ENCODE data around the gene POLR2A.

POLR2A gene

DNA sequence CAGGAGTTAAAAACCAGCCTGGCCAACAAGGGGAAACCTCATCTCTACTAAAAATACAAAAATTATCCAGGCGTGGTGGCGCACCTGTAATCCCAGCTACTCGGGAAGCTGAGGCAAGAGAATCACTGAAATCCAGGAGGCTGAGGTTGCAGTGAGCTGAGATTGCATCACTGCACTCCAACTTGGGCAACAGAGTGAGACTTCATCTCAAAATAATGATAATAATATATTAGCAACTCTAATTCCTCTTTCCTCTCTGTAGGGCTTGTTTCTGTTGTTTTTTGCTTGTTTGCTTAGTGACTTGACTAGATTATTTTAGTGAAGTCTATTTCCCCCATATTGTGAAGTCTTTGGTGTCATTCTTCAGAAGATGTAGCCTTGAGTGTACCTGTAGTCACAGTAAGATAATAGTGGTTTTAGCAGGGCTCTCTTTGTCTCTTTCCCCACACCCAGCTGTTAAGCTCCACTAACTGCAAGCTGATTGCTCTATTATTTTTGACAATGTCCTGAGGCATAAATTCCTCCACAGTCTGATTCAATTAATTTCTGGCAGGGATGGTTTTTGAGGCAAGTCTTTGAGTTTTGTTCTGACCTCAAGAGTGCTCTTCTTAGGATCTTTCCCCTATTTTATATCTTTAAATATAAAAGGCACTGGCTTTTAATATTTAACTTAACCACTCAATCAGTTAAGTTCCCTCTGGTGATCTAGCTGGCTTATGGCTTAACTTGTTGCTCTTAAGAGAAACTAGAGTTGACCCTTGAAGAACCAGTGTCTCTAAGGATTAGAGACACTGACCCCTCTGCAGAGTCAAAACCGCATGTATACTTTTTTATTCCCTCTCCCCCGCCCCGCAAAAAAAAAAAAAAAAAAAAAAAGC, 46.1 kb downstream of the POLR2A start:
- no peak for DNase-seq (ENCODE audit: low read depth, low spot score)
- no peaks in the 10 kb centered on the region for H3K9me3 ChIP-seq (ENCODE audit: low read depth, low read length)
- H3K9ac ChIP-seq (ENCODE audit: insufficient read length), result no peak overlapping the region
- TF ChIP-seq FOXP2 (optimal IDR thresholded peaks at IDR 0.05; ENCODE audit: control extremely low read depth, extremely low read length, insufficient read depth) (no peak), POLR2AphosphoS5 (IDR thresholded peaks at IDR 0.05; ENCODE audit: borderline replicate concordance, low read depth, low read length) (no peak), EZH2 (IDR thresholded peaks at IDR 0.05) (no peak)
- H3K27ac ChIP-seq, result no peak overlapping the region
- H3K36me3 ChIP-seq (ENCODE audit: insufficient read depth, low read length), result no peaks in the 10 kb centered on the region
- no peak overlapping the region for H3K4me3 ChIP-seq

DNA sequence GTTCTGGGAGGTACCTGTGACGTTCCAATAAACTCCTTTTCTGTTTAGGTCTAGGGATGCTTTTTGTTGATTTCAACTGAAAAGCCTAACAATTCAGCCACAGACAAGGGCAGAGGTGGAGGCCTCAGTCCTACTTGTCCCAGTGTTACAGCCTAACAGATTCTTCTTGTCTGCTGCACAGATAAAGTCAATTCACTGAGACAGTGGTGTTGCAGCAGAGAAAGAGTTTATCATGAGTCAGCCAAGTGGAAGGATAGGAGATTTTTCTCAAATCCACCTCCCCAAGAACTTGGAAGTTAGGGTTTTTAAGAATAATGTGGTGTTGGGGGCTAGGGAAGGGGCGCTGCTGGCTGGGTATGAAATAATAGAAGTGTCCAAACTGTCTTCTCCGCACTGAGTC, 53.9 kb downstream of the POLR2A start:
- no peak for TF ChIP-seq POLR2AphosphoS5 (IDR thresholded peaks at IDR 0.05; ENCODE audit: borderline replicate concordance, low read depth, low read length)
- Histone ChIP-seq H3K9me3 (ENCODE audit: low read depth, low read length) (no peaks in the 10 kb centered on the region), H3K9ac (ENCODE audit: insufficient read length) (no peak overlapping the region), H3K27ac (no peak overlapping the region), H3K36me3 (ENCODE audit: insufficient read depth, low read length) (no peaks in the 10 kb centered on the region), H3K4me3 (no peak overlapping the region)
- DNase-seq (ENCODE audit: low read depth, low spot score), result no peak

- no peaks in the 10 kb centered on the region for H3K9me3 ChIP-seq (ENCODE audit: low read depth, low read length)
- no peaks in the 10 kb centered on the region for H3K36me3 ChIP-seq (ENCODE audit: insufficient read depth, low read length)
- TF ChIP-seq POLR2AphosphoS5 (IDR thresholded peaks at IDR 0.05; ENCODE audit: borderline replicate concordance, low read depth, low read length), result no peak
- no peak for TF ChIP-seq FOXP2 (optimal IDR thresholded peaks at IDR 0.05; ENCODE audit: control extremely low read depth, extremely low read length, insufficient read depth)
- no peak for TF ChIP-seq EZH2 (IDR thresholded peaks at IDR 0.05)
- no peak overlapping the region for H3K4me3 ChIP-seq
- no peak for DNase-seq (ENCODE audit: low read depth, low spot score)
- H3K9ac ChIP-seq (ENCODE audit: insufficient read length), result no peak overlapping the region
- H3K27ac ChIP-seq, result no peak overlapping the region
Observed at GRCh38 chr17:7538891-7539545, 54.9 kb downstream of the POLR2A start.

GRCh38 chr17:7541074-7541621, 57.0 kb downstream of the POLR2A start:
- Histone ChIP-seq H3K36me3 (ENCODE audit: insufficient read depth, low read length) (no peaks in the 10 kb centered on the region), H3K9me3 (ENCODE audit: low read depth, low read length) (no peaks in the 10 kb centered on the region), H3K9ac (ENCODE audit: insufficient read length) (no peak overlapping the region), H3K4me3 (no peak overlapping the region), H3K27ac (no peak overlapping the region)
- DNase-seq (ENCODE audit: low read depth, low spot score), result no peak
- no peak for TF ChIP-seq POLR2AphosphoS5 (IDR thresholded peaks at IDR 0.05; ENCODE audit: borderline replicate concordance, low read depth, low read length)
- no peak for TF ChIP-seq EZH2 (IDR thresholded peaks at IDR 0.05)
- no peak for TF ChIP-seq FOXP2 (optimal IDR thresholded peaks at IDR 0.05; ENCODE audit: control extremely low read depth, extremely low read length, insufficient read depth)

GRCh38 chr17:7544911-7545310, 60.7 kb downstream of the POLR2A start:
- no peak overlapping the region for H3K27ac ChIP-seq
- no peak overlapping the region for H3K4me3 ChIP-seq
- no peaks in the 10 kb centered on the region for H3K9me3 ChIP-seq (ENCODE audit: low read depth, low read length)
- H3K9ac ChIP-seq (ENCODE audit: insufficient read length), result no peak overlapping the region
- H3K36me3 ChIP-seq (ENCODE audit: insufficient read depth, low read length), result no peaks in the 10 kb centered on the region
- TF ChIP-seq FOXP2 (optimal IDR thresholded peaks at IDR 0.05; ENCODE audit: control extremely low read depth, extremely low read length, insufficient read depth) (no peak), EZH2 (IDR thresholded peaks at IDR 0.05) (no peak), POLR2AphosphoS5 (IDR thresholded peaks at IDR 0.05; ENCODE audit: borderline replicate concordance, low read depth, low read length) (no peak)
- DNase-seq (ENCODE audit: low read depth, low spot score), result no peak

DNA sequence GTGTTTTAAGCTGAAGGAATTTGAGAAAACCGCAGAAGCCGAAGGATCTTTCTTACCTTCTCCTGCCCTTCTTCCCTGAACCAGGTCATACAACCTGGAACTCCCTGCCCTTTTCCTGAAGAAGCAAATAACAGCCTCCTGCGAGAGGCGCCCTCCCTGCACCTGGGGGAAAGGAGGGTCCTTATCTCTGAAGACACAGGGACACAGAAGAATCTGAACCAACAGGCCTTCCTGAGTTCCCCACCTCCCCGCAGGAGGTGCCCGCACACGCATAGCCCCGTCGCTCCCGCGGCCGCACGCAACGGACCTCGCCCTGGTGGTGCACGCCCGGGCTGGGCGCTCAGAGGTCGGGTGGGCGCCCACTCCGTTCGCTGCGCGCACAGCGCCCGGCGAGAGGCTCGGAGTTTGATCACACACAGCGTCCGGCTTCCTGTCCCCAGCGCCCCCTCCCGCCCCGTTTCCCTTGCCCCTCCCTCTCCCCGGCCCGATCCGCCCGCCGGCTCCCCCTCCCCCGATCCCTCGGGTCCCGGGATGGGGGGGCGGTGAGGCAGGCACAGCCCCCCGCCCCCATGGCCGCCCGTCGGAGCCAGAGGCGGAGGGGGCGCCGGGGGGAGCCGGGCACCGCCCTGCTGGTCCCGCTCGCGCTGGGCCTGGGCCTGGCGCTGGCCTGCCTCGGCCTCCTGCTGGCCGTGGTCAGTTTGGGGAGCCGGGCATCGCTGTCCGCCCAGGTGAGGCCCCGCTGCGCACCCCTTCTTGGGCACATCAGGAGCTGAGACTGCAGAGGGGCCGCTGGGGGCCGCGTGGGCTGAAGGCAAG, 64.6 kb downstream of the POLR2A start, which contains the start of gene TNFSF12:
TSS of gene TNFSF12 (plus strand) at position 474 of the 816 bp plus-strand sequence. CDS start at position 570, 96 bp downstream.
- H3K4me3 ChIP-seq, result no peak within 1 kb of the TSS
- H3K9ac ChIP-seq (ENCODE audit: insufficient read length), result no peak within 1 kb of the TSS
- DNase-seq (ENCODE audit: low read depth, low spot score), result no peak
- H3K36me3 ChIP-seq (ENCODE audit: insufficient read depth, low read length), result no peaks in the 10 kb centered on the region
- no peaks in the 10 kb centered on the region for H3K9me3 ChIP-seq (ENCODE audit: low read depth, low read length)
- TF ChIP-seq POLR2AphosphoS5 (IDR thresholded peaks at IDR 0.05; ENCODE audit: borderline replicate concordance, low read depth, low read length), result no peak
- no peak for TF ChIP-seq EZH2 (IDR thresholded peaks at IDR 0.05)
- no peak for TF ChIP-seq FOXP2 (optimal IDR thresholded peaks at IDR 0.05; ENCODE audit: control extremely low read depth, extremely low read length, insufficient read depth)
- no peak within 1 kb of the TSS for H3K27ac ChIP-seq

All from SK-N-MC (cell line).